Measurements from ENCODE around the gene STMN1. TPM values are rescaled to one million over a fixed set of nuclear protein-coding genes. Genes with fewer than 3 reads are reported as not detected.
A peak's percentile ranks its signal among the peaks of the same experiment; 100 is the strongest.

The STMN1 gene
- total RNA-seq, 2 donors from 2014 or later = 79.1 to 149 TPM

GRCh38 chr1:25875154-25875855 is 30.9 kb downstream of the STMN1 start, which contains the start of gene PAQR7:
TSS of gene PAQR7 (minus strand) at chr1:25875708. CDS start at chr1:25863839, 11,869 bp downstream.
- H3K27me3 ChIP-seq = no peaks in the 10 kb centered on the region
- H3K4me3 ChIP-seq = peak within 1 kb of the TSS; percentile 58
- no peaks in the 10 kb centered on the region for H3K9me3 ChIP-seq
- intact Hi-C loops (cut with DNase I) = no loop called here
- H3K27ac ChIP-seq = peak within 1 kb of the TSS; percentile 35
- DNase-seq = peak; percentile 78
- no peaks in the 10 kb centered on the region for H3K36me3 ChIP-seq
- peak within 1 kb of the TSS; percentile 68 to 72 for H3K9ac ChIP-seq (ENCODE audit: low read depth in 2 of 2, low read length in 2 of 2)
- no peak for TF ChIP-seq CTCF (IDR thresholded peaks at IDR 0.05)
- H3K4me1 ChIP-seq = peaks cover 9% of the 10 kb centered on the region

- no peak for DNase-seq
- Histone ChIP-seq H3K4me1 (peaks cover 9% of the 10 kb centered on the region), H3K27me3 (no peaks in the 10 kb centered on the region)
Observed at GRCh38 chr1:25874635-25875153, 31.5 kb downstream of the STMN1 start.

GRCh38 chr1:25874209-25874608 is 32.0 kb downstream of the STMN1 start:
- Histone ChIP-seq H3K9ac (ENCODE audit: low read depth in 2 of 2, low read length in 2 of 2) (peak overlapping the region in 1 of 2 donors; percentile 72), H3K4me1 (peaks cover 9% of the 10 kb centered on the region), H3K9me3 (no peaks in the 10 kb centered on the region), H3K27me3 (no peaks in the 10 kb centered on the region), H3K36me3 (no peaks in the 10 kb centered on the region), H3K4me3 (peak overlapping the region; percentile 58), H3K27ac (no peak overlapping the region)
- no peak for TF ChIP-seq CTCF (IDR thresholded peaks at IDR 0.05)
- DNase-seq = no peak
- intact Hi-C loops (cut with DNase I) = no loop called here

More at GRCh38 chr1:25874635-25875153, 31.5 kb downstream of the STMN1 start:
- no peak overlapping the region for H3K27ac ChIP-seq
- intact Hi-C loops (cut with DNase I) = no loop called here
- H3K36me3 ChIP-seq = no peaks in the 10 kb centered on the region
- no peak for TF ChIP-seq CTCF (IDR thresholded peaks at IDR 0.05)
- peak overlapping the region; percentile 58 for H3K4me3 ChIP-seq
- no peaks in the 10 kb centered on the region for H3K9me3 ChIP-seq
- H3K9ac ChIP-seq (ENCODE audit: low read depth in 2 of 2, low read length in 2 of 2) = peak overlapping the region; percentile 68 to 72

GRCh38 chr1:25873120-25873519 is 33.1 kb downstream of the STMN1 start:
- H3K4me1 ChIP-seq = peaks cover 9% of the 10 kb centered on the region
- no peaks in the 10 kb centered on the region for H3K9me3 ChIP-seq
- no peak overlapping the region for H3K9ac ChIP-seq (ENCODE audit: low read depth in 2 of 2, low read length in 2 of 2)
- TF ChIP-seq CTCF (IDR thresholded peaks at IDR 0.05) = no peak
- H3K27me3 ChIP-seq = no peaks in the 10 kb centered on the region
- H3K36me3 ChIP-seq = no peaks in the 10 kb centered on the region
- H3K27ac ChIP-seq = no peak overlapping the region
- DNase-seq = no peak
- intact Hi-C loops (cut with DNase I) = no loop called here
- H3K4me3 ChIP-seq = no peak overlapping the region

- intact Hi-C loops (cut with DNase I) = no loop called here
- H3K9me3 ChIP-seq = no peaks in the 10 kb centered on the region
- H3K4me3 ChIP-seq = no peak overlapping the region
- no peak overlapping the region for H3K27ac ChIP-seq
- peaks cover 9% of the 10 kb centered on the region for H3K4me1 ChIP-seq
- no peak for DNase-seq
- no peaks in the 10 kb centered on the region for H3K36me3 ChIP-seq
- TF ChIP-seq CTCF (IDR thresholded peaks at IDR 0.05) = no peak
- H3K27me3 ChIP-seq = no peaks in the 10 kb centered on the region
- no peak overlapping the region for H3K9ac ChIP-seq (ENCODE audit: low read depth in 2 of 2, low read length in 2 of 2)
Observed at GRCh38 chr1:25872713-25873112, 33.5 kb downstream of the STMN1 start.
